Neuronal stem cell (in vitro differentiated cells): ENCODE measurements around the gene RHOH.
A peak's percentile ranks its signal among the peaks of the same experiment; 100 is the strongest.

Source experiments
- DNase-seq: peaks from one replicate; pipeline ENCODE4 v3.0.0-alpha.2; 2013; ENCODE audit warnings: low spot score
- H2AFZ ChIP-seq: one replicate; pipeline ENCODE4 v1.6.1; 2013; ENCODE audit warnings: mild to moderate bottlenecking, low read length, inconsistent platforms
- H2AK5ac ChIP-seq: 2 replicates; pipeline ENCODE4 v1.6.1; 2013; ENCODE audit warnings: low read depth, mild to moderate bottlenecking, inconsistent platforms, low read length, moderate library complexity, mixed read lengths
- H2BK120ac ChIP-seq: 2 replicates; pipeline ENCODE4 v1.6.1; 2013; ENCODE audit warnings: low read depth, mild to moderate bottlenecking, inconsistent platforms, low read length, moderate library complexity, mixed read lengths
- H2BK12ac ChIP-seq: one replicate; pipeline ENCODE4 v1.6.1; 2013; ENCODE audit warnings: low read length, inconsistent platforms
- H2BK15ac ChIP-seq: 2 replicates; pipeline ENCODE4 v1.6.1; 2013; ENCODE audit warnings: mild to moderate bottlenecking, low read length, inconsistent platforms, mixed read lengths
- H2BK5ac ChIP-seq: one replicate; pipeline ENCODE4 v1.6.1; 2013; ENCODE audit warnings: inconsistent platforms, mild to moderate bottlenecking, low read length, moderate library complexity
- H3K14ac ChIP-seq: one replicate; pipeline ENCODE4 v1.6.1; 2013; ENCODE audit warnings: low read length, inconsistent platforms
- H3K18ac ChIP-seq: 2 replicates; pipeline ENCODE4 v1.6.1; 2013; ENCODE audit warnings: low read length, inconsistent platforms
- H3K23ac ChIP-seq: 2 replicates; pipeline ENCODE4 v1.6.1; 2013; ENCODE audit warnings: low read depth, mild to moderate bottlenecking, mixed read lengths, low read length, inconsistent platforms; ENCODE audit not compliant: poor library complexity
- H3K27ac ChIP-seq: replicated peaks from 3 replicates; pipeline ENCODE4 v1.5.1; 2013; ENCODE audit warnings: low read length, inconsistent platforms
- H3K27me3 ChIP-seq, 3 experiments: 2 replicates each; pipeline ENCODE4 v1.6.1; 2013; ENCODE audit warnings: low read length in 3 of 3, mild to moderate bottlenecking in 2 of 3, inconsistent platforms in 1 of 3, low read depth in 1 of 3, mixed read lengths in 1 of 3, moderate library complexity in 1 of 3; ENCODE audit not compliant: control insufficient read depth in 3 of 3, insufficient read depth in 3 of 3
- H3K36me3 ChIP-seq, 2 donors: replicated peaks in 1 of 2; 2 replicates each; pipeline ENCODE4 v1.6.1; 2013; ENCODE audit warnings: low read length in 2 of 2; ENCODE audit not compliant: control insufficient read depth in 2 of 2, insufficient read depth in 2 of 2
- H3K4ac ChIP-seq: 2 replicates; pipeline ENCODE4 v1.6.1; 2013; ENCODE audit warnings: inconsistent platforms, mild to moderate bottlenecking, low read length, moderate library complexity
- H3K4me1 ChIP-seq, 2 donors: 1 replicate in 1 of 2; 2 replicates in 1 of 2; pipeline ENCODE4 v1.6.1; 2013; ENCODE audit warnings: low read length in 2 of 2, low read depth in 1 of 2; ENCODE audit not compliant: control insufficient read depth in 2 of 2, insufficient read depth in 1 of 2
- H3K4me2 ChIP-seq: one replicate; pipeline ENCODE4 v1.6.1; 2013; ENCODE audit warnings: mild to moderate bottlenecking, low read length, inconsistent platforms; ENCODE audit not compliant: insufficient read depth, poor library complexity, severe bottlenecking
- H3K4me3 ChIP-seq, 2 donors: 2 replicates each; pipeline ENCODE4 v1.5.1; 2013; ENCODE audit warnings: low read length in 2 of 2, mild to moderate bottlenecking in 2 of 2, inconsistent platforms in 1 of 2, moderate library complexity in 1 of 2
- H3K79me1 ChIP-seq: one replicate; pipeline ENCODE4 v1.6.1; 2013; ENCODE audit warnings: low read depth, mild to moderate bottlenecking, inconsistent platforms, low read length, moderate library complexity
- H3K9ac ChIP-seq: one replicate; pipeline ENCODE4 v1.6.1; 2013; ENCODE audit warnings: mild to moderate bottlenecking, low read depth, low read length, inconsistent platforms; ENCODE audit not compliant: poor library complexity
- H3K9me3 ChIP-seq, 2 donors: replicated peaks in 1 of 2; 2 replicates each; pipeline versions ENCODE3 to v1.6.1; 2013; ENCODE audit warnings: low read length in 2 of 2, mild to moderate bottlenecking in 2 of 2, inconsistent platforms in 1 of 2, low read depth in 1 of 2, mixed read lengths in 1 of 2, moderate library complexity in 1 of 2; ENCODE audit not compliant: control insufficient read depth in 2 of 2, insufficient read depth in 1 of 2
- H4K8ac ChIP-seq: one replicate; pipeline ENCODE4 v1.6.1; 2013; ENCODE audit warnings: low read depth, mild to moderate bottlenecking, inconsistent platforms, low read length, moderate library complexity
- H4K91ac ChIP-seq: one replicate; pipeline ENCODE4 v1.6.1; 2013; ENCODE audit warnings: low read length, low read depth, mild to moderate bottlenecking, inconsistent platforms; ENCODE audit not compliant: poor library complexity
- WGBS, 2 donors: extraction: QIAGEN DNeasy Blood & Tissue Kit; methylation state at CpG; one replicate each; pipeline ENCODE4 v1.1.7; 2013; ENCODE audit warnings: missing lambda C conversion rate in 2 of 2, mixed read lengths in 1 of 2; ENCODE audit not compliant: insufficient read length in 2 of 2, insufficient replicate concordance in 1 of 2; ENCODE audit errors: extremely low coverage in 2 of 2; 5-methylcytosine and 5-hydroxymethylcytosine counted together

The RHOH gene

GRCh38 chr4:40185830-40186664, 10.8 kb upstream of the RHOH start:
- Histone ChIP-seq H2AFZ (peak overlapping the region; percentile 51), H4K8ac (no peak overlapping the region), H3K23ac (no peak overlapping the region), H4K91ac (no peak overlapping the region), H2BK12ac (no peak overlapping the region), H3K4me3 (no peak overlapping the region), H3K4ac (no peak overlapping the region), H3K4me2 (peak overlapping the region; percentile 11), H2BK15ac (no peak overlapping the region), H2AK5ac (no peak overlapping the region), H3K9ac (no peak overlapping the region), H2BK5ac (no peak overlapping the region), H3K18ac (no peak overlapping the region), H2BK120ac (no peak overlapping the region), H3K36me3 (no peaks in the 10 kb centered on the region), H3K14ac (no peak overlapping the region), H3K9me3 (peaks cover 0 to 2% of the 10 kb centered on the region in 2 donors), H3K79me1 (no peaks in the 10 kb centered on the region), H3K27me3 (no peaks in the 10 kb centered on the region), H3K4me1 (peaks cover 4 to 5% of the 10 kb centered on the region in 2 donors), H3K27ac (no peak overlapping the region)
- no CpG with 5 or more reads among the region's 5 CpGs for WGBS, 2 donors
- no peak for DNase-seq

- no peaks in the 10 kb centered on the region for H3K36me3 ChIP-seq
- H3K4me2 ChIP-seq, result no peak overlapping the region
- H2AFZ ChIP-seq, result no peak overlapping the region
- H2BK5ac ChIP-seq, result no peak overlapping the region
- no CpG with 5 or more reads among the region's 1 CpG for WGBS, 2 donors
- peaks cover 4 to 5% of the 10 kb centered on the region in 2 donors for H3K4me1 ChIP-seq
- no peaks in the 10 kb centered on the region for H3K9me3 ChIP-seq
- H3K18ac ChIP-seq, result no peak overlapping the region
- no peak overlapping the region for H4K91ac ChIP-seq
- H3K23ac ChIP-seq, result no peak overlapping the region
- no peak overlapping the region for H3K9ac ChIP-seq
- no peak overlapping the region for H2BK120ac ChIP-seq
- H3K4me3 ChIP-seq, result no peak overlapping the region
- no peak overlapping the region for H3K27ac ChIP-seq
- H2BK15ac ChIP-seq, result no peak overlapping the region
- no peak overlapping the region for H3K4ac ChIP-seq
- no peak overlapping the region for H2BK12ac ChIP-seq
- H3K27me3 ChIP-seq, result no peaks in the 10 kb centered on the region
- no peak overlapping the region for H4K8ac ChIP-seq
- no peak overlapping the region for H3K14ac ChIP-seq
- H2AK5ac ChIP-seq, result no peak overlapping the region
- DNase-seq, result no peak
- H3K79me1 ChIP-seq, result no peaks in the 10 kb centered on the region
These were observed 10.2 kb upstream of the RHOH start for GRCh38 chr4:40186665-40187014.

- no peaks in the 10 kb centered on the region for H3K36me3 ChIP-seq
- H3K18ac ChIP-seq, result no peak overlapping the region
- H3K14ac ChIP-seq, result no peak overlapping the region
- H3K4me3 ChIP-seq, result no peak overlapping the region
- no peak overlapping the region for H3K4ac ChIP-seq
- no peak overlapping the region for H2AFZ ChIP-seq
- no peak overlapping the region for H3K4me2 ChIP-seq
- H3K9ac ChIP-seq, result no peak overlapping the region
- H2AK5ac ChIP-seq, result no peak overlapping the region
- H3K27ac ChIP-seq, result no peak overlapping the region
- no peak overlapping the region for H2BK12ac ChIP-seq
- DNase-seq, result no peak
- no peaks in the 10 kb centered on the region for H3K9me3 ChIP-seq
- no peak overlapping the region for H4K8ac ChIP-seq
- H3K23ac ChIP-seq, result no peak overlapping the region
- H2BK120ac ChIP-seq, result no peak overlapping the region
- H2BK15ac ChIP-seq, result no peak overlapping the region
- peaks cover 3 to 4% of the 10 kb centered on the region in 2 donors for H3K4me1 ChIP-seq
- H3K79me1 ChIP-seq, result no peaks in the 10 kb centered on the region
- WGBS, 2 donors, result no CpG with 5 or more reads among the region's 4 CpGs
- no peaks in the 10 kb centered on the region for H3K27me3 ChIP-seq
- no peak overlapping the region for H4K91ac ChIP-seq
- H2BK5ac ChIP-seq, result no peak overlapping the region
These were observed 9.4 kb upstream of the RHOH start for GRCh38 chr4:40187386-40187906.

GRCh38 chr4:40190019-40190418, 6.8 kb upstream of the RHOH start:
- no peak overlapping the region for H2BK5ac ChIP-seq
- no peak overlapping the region for H3K14ac ChIP-seq
- H3K36me3 ChIP-seq, result no peaks in the 10 kb centered on the region
- no peak overlapping the region for H4K8ac ChIP-seq
- H3K23ac ChIP-seq, result no peak overlapping the region
- peaks cover 9 to 10% of the 10 kb centered on the region in 2 donors for H3K4me1 ChIP-seq
- WGBS, 2 donors, result no CpG with 5 or more reads among the region's 5 CpGs
- H4K91ac ChIP-seq, result no peak overlapping the region
- no peak overlapping the region for H2AFZ ChIP-seq
- no peak overlapping the region for H3K27ac ChIP-seq
- no peak overlapping the region for H2BK15ac ChIP-seq
- H2BK120ac ChIP-seq, result no peak overlapping the region
- H3K4ac ChIP-seq, result no peak overlapping the region
- no peak overlapping the region for H2BK12ac ChIP-seq
- H3K18ac ChIP-seq, result no peak overlapping the region
- DNase-seq, result no peak
- no peak overlapping the region for H2AK5ac ChIP-seq
- H3K79me1 ChIP-seq, result no peaks in the 10 kb centered on the region
- no peaks in the 10 kb centered on the region for H3K9me3 ChIP-seq
- no peak overlapping the region for H3K9ac ChIP-seq
- H3K4me3 ChIP-seq, result no peak overlapping the region
- no peaks in the 10 kb centered on the region for H3K27me3 ChIP-seq
- no peak overlapping the region for H3K4me2 ChIP-seq
